Astrocyte (in vitro differentiated cells and primary cell): ENCODE data around the gene FSIP1.

Experiments used
- CTCF ChIP-seq: IDR thresholded peaks from 2 replicates; pipeline ENCODE4 v1.5.1; 2011; ENCODE audit warnings: low read depth, mild to moderate bottlenecking, inconsistent platforms, low read length, moderate library complexity; ENCODE audit not compliant: insufficient read depth
- EZH2 ChIP-seq: IDR thresholded peaks from 2 replicates; pipeline ENCODE4 v1.6.1; 2012; ENCODE audit warnings: mild to moderate bottlenecking, low read length, inconsistent platforms; ENCODE audit not compliant: insufficient read depth

GRCh38 chr15:39651881-39652280, 130.8 kb downstream of the FSIP1 start:
- no peak for TF ChIP-seq CTCF
- no peak for TF ChIP-seq EZH2
